ENCODE measurements around the gene SLC12A8.

The SLC12A8 gene

DNA sequence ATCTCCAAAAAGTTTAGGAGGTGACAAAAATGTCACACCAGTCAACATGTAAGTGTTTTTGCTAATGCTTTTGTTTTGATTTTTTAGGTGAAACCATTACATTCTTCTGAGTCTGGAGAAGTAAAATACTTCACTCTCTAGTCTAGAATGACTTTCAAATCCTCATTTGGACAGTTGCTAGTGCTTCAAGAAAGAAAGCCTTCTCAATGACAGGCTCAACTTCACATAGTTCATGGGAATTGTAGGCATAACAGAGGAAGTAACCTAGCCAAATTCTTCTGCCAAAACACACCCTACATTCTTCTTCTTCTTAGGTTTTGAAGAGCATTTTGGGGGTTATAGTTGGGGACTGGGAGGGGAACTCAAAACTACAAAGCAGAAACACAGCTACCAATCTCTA is 127.4 kb downstream of the SLC12A8 start:
- TF ChIP-seq, protein P1, sequence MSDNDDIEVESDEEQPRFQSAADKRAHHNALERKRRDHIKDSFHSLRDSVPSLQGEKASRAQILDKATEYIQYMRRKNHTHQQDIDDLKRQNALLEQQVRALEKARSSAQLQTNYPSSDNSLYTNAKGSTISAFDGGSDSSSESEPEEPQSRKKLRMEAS (IDR thresholded peaks at IDR 0.05), result no peak
- TF ChIP-seq, protein P2, sequence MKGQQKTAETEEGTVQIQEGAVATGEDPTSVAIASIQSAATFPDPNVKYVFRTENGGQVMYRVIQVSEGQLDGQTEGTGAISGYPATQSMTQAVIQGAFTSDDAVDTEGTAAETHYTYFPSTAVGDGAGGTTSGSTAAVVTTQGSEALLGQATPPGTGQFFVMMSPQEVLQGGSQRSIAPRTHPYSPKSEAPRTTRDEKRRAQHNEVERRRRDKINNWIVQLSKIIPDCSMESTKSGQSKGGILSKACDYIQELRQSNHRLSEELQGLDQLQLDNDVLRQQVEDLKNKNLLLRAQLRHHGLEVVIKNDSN (IDR thresholded peaks at IDR 0.05), result no peak
- TF ChIP-seq, protein P3, sequence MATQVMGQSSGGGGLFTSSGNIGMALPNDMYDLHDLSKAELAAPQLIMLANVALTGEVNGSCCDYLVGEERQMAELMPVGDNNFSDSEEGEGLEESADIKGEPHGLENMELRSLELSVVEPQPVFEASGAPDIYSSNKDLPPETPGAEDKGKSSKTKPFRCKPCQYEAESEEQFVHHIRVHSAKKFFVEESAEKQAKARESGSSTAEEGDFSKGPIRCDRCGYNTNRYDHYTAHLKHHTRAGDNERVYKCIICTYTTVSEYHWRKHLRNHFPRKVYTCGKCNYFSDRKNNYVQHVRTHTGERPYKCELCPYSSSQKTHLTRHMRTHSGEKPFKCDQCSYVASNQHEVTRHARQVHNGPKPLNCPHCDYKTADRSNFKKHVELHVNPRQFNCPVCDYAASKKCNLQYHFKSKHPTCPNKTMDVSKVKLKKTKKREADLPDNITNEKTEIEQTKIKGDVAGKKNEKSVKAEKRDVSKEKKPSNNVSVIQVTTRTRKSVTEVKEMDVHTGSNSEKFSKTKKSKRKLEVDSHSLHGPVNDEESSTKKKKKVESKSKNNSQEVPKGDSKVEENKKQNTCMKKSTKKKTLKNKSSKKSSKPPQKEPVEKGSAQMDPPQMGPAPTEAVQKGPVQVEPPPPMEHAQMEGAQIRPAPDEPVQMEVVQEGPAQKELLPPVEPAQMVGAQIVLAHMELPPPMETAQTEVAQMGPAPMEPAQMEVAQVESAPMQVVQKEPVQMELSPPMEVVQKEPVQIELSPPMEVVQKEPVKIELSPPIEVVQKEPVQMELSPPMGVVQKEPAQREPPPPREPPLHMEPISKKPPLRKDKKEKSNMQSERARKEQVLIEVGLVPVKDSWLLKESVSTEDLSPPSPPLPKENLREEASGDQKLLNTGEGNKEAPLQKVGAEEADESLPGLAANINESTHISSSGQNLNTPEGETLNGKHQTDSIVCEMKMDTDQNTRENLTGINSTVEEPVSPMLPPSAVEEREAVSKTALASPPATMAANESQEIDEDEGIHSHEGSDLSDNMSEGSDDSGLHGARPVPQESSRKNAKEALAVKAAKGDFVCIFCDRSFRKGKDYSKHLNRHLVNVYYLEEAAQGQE (IDR thresholded peaks at IDR 0.05; ENCODE audit: low read depth), result no peak
- TF ChIP-seq CREB1 (IDR thresholded peaks at IDR 0.05; ENCODE audit: low read depth), result no peak

GRCh38 chr3:125083776-125084175 is 128.8 kb downstream of the SLC12A8 start:
- TF ChIP-seq, protein P1 (IDR thresholded peaks at IDR 0.05), result no peak
- TF ChIP-seq RAD21 (IDR thresholded peaks at IDR 0.05; ENCODE audit: low read depth) (no peak), CEBPB (IDR thresholded peaks at IDR 0.05) (no peak), ZBTB7A (IDR thresholded peaks at IDR 0.05; ENCODE audit: low read depth) (no peak), YY1 (IDR thresholded peaks at IDR 0.05; ENCODE audit: low read depth) (no peak)
- TF ChIP-seq, protein P3 (IDR thresholded peaks at IDR 0.05; ENCODE audit: low read depth), result no peak

- TF ChIP-seq YY1 (IDR thresholded peaks at IDR 0.05; ENCODE audit: low read depth) (no peak), TEAD4 (IDR thresholded peaks at IDR 0.05) (no peak), EP300 (IDR thresholded peaks at IDR 0.05; ENCODE audit: borderline replicate concordance) (no peak), ZBTB7A (IDR thresholded peaks at IDR 0.05; ENCODE audit: low read depth) (no peak), TCF12 (IDR thresholded peaks at IDR 0.05; ENCODE audit: low read depth) (no peak), NFIC (IDR thresholded peaks at IDR 0.05) (no peak)
Measured at GRCh38 chr3:125080077-125080476, 132.5 kb downstream of the SLC12A8 start.

DNA sequence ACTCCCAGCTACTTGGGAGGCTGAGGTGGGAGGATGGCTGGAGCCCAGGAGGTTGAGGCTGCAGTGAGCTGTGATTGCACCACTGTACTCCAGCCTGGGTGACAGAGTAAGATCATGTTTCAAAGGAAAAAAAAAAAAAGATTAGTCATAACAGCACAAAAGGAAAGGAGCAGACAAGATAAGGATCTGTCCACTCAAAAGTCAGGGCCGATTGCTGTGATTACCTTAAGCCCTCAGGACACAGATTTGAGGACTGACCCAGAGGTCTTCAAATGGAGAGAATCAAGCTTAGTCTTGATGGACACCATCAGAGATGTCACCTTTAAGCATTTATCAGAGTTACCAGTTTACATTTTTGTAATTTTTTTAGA is 132.9 kb downstream of the SLC12A8 start:
- TF ChIP-seq, protein P2 (IDR thresholded peaks at IDR 0.05), result no peak
- no peak for TF ChIP-seq TAF1 (IDR thresholded peaks at IDR 0.05; ENCODE audit: low read depth)
- no peak for TF ChIP-seq TCF12 (IDR thresholded peaks at IDR 0.05; ENCODE audit: low read depth)
- no peak for TF ChIP-seq YY1 (IDR thresholded peaks at IDR 0.05; ENCODE audit: low read depth)
- TF ChIP-seq EP300 (IDR thresholded peaks at IDR 0.05; ENCODE audit: borderline replicate concordance), result no peak
- no peak for TF ChIP-seq RAD21 (IDR thresholded peaks at IDR 0.05; ENCODE audit: low read depth)
- TF ChIP-seq CEBPB (IDR thresholded peaks at IDR 0.05), result no peak

DNA sequence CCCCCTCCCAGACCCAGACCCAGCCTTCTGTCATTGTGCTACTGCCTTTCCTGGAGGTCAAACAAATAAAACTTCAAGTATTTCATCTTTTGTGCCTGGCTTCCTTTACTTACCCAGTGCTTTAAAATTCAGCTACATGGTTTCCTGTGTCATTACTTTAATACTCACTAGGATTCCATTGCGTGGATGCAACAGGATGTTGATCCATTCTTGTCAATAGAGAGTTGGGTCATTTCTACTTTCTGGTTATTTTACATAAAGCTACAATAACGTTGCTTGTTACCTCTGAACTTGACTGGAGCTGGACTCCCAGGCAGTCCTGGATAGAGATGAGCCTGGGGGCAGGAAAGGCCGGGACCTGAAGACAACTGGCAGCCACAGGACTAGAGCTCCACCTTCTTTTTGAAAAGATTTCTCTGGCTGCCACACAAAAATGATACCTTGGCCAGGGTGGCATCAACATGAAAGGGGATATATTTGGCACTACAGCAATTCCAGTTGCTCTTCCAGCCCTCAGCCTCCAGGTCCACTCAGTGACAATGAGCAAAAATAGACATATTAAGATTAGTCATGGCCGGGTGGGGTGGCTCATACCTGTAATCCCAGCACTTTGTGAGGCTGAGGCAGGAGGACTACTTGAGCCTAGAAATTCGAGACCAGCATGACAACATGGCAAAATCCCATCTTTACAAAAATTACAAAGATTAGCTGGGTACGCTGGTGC is 133.4 kb downstream of the SLC12A8 start:
- TF ChIP-seq RAD21 (IDR thresholded peaks at IDR 0.05; ENCODE audit: low read depth) (no peak), ZBTB7A (IDR thresholded peaks at IDR 0.05; ENCODE audit: low read depth) (no peak), CEBPB (IDR thresholded peaks at IDR 0.05) (no peak), FOXM1 (IDR thresholded peaks at IDR 0.05; ENCODE audit: borderline replicate concordance, low read depth) (no peak), TEAD4 (IDR thresholded peaks at IDR 0.05) (no peak), TCF12 (IDR thresholded peaks at IDR 0.05; ENCODE audit: low read depth) (no peak)
- TF ChIP-seq, protein P3 (IDR thresholded peaks at IDR 0.05; ENCODE audit: low read depth), result no peak

All from Ishikawa (cell line).